ENCODE data around the gene HTR7.
A peak's percentile ranks its signal among the peaks of the same experiment; 100 is the strongest.

- TF ChIP-seq POLR2AphosphoS5 (IDR thresholded peaks at IDR 0.05; ENCODE audit: insufficient read depth in 1 of 2, low read depth in 1 of 2) (peak in 1 of 2 donors; percentile 26), CTCF (IDR thresholded peaks at IDR 0.05) (no peak)
These were observed 23.5 kb downstream of the HTR7 start for GRCh38 chr10:90834326-90834725.
